A549 (cell line): ENCODE results near the gene GREB1.

ENCODE experiments used
- CBX8 ChIP-seq: fragments of 200-600 bp; sonication (generic); IDR thresholded peaks from 2 replicates; pipeline ENCODE4 v1.6.1; 2016
- HDAC2 ChIP-seq: fragments of 200-600 bp; sonication (generic); IDR thresholded peaks from 2 replicates; pipeline ENCODE4 v1.6.1; 2016
- MYC ChIP-seq: IDR thresholded peaks from 2 replicates; pipeline ENCODE4 v1.6.1; 2012; ENCODE audit warnings: mild to moderate bottlenecking, inconsistent platforms, low read length, improper control_type of control experiment, borderline replicate concordance
- TF ChIP-seq, protein P1 (sequence below): fragments of 200-600 bp; sonication (generic); IDR thresholded peaks from 2 replicates; pipeline ENCODE4 v1.6.1; 2016; ENCODE audit warnings: antibody characterized with exemption, mild to moderate bottlenecking, moderate library complexity

DNA sequence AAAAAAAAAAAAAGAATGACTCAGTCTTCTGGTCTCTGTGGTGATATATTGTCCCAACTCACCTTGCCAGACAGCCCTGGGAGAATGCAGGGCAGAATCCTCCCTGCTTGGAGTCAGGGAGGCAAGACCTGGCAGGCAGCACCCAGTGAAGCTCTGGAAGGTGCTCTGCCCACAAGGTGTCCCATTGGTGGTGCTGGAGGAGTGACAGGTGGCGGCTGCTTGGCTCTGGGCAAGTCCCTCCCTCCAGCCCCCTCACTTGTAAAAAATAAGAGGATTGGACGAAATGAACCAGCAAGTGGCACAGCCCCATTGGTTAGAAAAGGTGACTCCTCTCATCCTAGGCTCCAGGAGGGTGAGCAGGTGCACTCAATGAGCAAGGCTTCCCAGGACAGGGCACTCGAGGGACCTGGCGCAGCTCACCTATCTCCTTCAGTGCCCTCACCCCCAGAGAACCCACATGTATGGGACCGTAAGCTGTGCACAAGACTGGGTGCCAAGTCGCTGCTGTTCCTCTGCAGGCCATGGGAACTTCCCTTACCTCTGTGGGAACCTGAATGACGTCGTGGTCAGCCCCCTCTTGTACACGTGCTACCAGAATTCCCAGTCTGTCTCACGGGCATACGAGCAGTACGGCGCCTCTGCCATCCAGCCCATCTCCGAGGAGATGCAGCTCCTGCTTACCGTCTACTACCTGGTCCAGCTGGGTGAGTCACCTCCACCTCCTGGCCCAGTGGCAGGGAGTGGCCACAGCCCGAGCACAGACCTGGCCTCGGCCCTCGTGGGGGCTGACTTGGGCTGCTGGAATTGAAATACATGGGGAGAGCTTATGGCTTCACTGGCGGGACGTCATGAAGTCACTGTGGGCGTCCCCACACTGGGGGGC lies 54.6 kb downstream of the GREB1 start:
- TF ChIP-seq HDAC2 (no peak), CBX8 (no peak), MYC (no peak)
- TF ChIP-seq, protein P1, sequence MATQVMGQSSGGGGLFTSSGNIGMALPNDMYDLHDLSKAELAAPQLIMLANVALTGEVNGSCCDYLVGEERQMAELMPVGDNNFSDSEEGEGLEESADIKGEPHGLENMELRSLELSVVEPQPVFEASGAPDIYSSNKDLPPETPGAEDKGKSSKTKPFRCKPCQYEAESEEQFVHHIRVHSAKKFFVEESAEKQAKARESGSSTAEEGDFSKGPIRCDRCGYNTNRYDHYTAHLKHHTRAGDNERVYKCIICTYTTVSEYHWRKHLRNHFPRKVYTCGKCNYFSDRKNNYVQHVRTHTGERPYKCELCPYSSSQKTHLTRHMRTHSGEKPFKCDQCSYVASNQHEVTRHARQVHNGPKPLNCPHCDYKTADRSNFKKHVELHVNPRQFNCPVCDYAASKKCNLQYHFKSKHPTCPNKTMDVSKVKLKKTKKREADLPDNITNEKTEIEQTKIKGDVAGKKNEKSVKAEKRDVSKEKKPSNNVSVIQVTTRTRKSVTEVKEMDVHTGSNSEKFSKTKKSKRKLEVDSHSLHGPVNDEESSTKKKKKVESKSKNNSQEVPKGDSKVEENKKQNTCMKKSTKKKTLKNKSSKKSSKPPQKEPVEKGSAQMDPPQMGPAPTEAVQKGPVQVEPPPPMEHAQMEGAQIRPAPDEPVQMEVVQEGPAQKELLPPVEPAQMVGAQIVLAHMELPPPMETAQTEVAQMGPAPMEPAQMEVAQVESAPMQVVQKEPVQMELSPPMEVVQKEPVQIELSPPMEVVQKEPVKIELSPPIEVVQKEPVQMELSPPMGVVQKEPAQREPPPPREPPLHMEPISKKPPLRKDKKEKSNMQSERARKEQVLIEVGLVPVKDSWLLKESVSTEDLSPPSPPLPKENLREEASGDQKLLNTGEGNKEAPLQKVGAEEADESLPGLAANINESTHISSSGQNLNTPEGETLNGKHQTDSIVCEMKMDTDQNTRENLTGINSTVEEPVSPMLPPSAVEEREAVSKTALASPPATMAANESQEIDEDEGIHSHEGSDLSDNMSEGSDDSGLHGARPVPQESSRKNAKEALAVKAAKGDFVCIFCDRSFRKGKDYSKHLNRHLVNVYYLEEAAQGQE, result no peak
